Measurements from ENCODE around the gene RBBP8NL.
"Not testable (repeated sequence)": the region's sequence is repeated elsewhere in the genome, so short reads cannot be mapped to it uniquely, and the experiment has no call there.

Gene RBBP8NL

GRCh38 chr20:62441987-62442539 lies 14.7 kb upstream of the RBBP8NL start:
- no peak for DNase-seq

- no peak for DNase-seq
These were observed 11.9 kb upstream of the RBBP8NL start for GRCh38 chr20:62439218-62439617.

GRCh38 chr20:62437927-62438326 lies 10.6 kb upstream of the RBBP8NL start:
- DNase-seq = no peak

- DNase-seq = no peak
These were observed 10.2 kb upstream of the RBBP8NL start for GRCh38 chr20:62437496-62437895.

- no peak for DNase-seq
These were observed 9.4 kb upstream of the RBBP8NL start for GRCh38 chr20:62436692-62437091.

GRCh38 chr20:62433658-62434497 lies 6.5 kb upstream of the RBBP8NL start:
- DNase-seq = no peak

- DNase-seq = no peak
These were observed 3.6 kb upstream of the RBBP8NL start for GRCh38 chr20:62430866-62431447.

- no peak for DNase-seq
These were observed 3.0 kb upstream of the RBBP8NL start for GRCh38 chr20:62430311-62430853.

- DNase-seq = no peak
These were observed 2.3 kb upstream of the RBBP8NL start for GRCh38 chr20:62429455-62430310.

GRCh38 chr20:62428396-62429295 lies 1.3 kb upstream of the RBBP8NL start:
- no peak for DNase-seq

GRCh38 chr20:62428002-62428372 lies 648 bp upstream of the RBBP8NL start:
- no peak for DNase-seq

GRCh38 chr20:62426699-62427131 lies 624 bp downstream of the RBBP8NL start:
- no peak for DNase-seq

- DNase-seq = not testable (repeated sequence)
These were observed 1.3 kb downstream of the RBBP8NL start for GRCh38 chr20:62426059-62426348.

- DNase-seq = no peak
These were observed 1.9 kb downstream of the RBBP8NL start for GRCh38 chr20:62425281-62426058.

- DNase-seq = no peak
These were observed 2.9 kb downstream of the RBBP8NL start for GRCh38 chr20:62424249-62425107.

GRCh38 chr20:62423326-62423706 lies 4.0 kb downstream of the RBBP8NL start:
- no peak for DNase-seq

- no peak for DNase-seq
These were observed 4.6 kb downstream of the RBBP8NL start for GRCh38 chr20:62422636-62423325.

GRCh38 chr20:62421716-62421990 lies 5.7 kb downstream of the RBBP8NL start:
- DNase-seq = no peak

GRCh38 chr20:62420846-62421715 lies 6.3 kb downstream of the RBBP8NL start:
- no peak for DNase-seq

Measured in CD4-positive, alpha-beta T cell treated with Interleukin-6 for 4 hours (primary cell).